Measurements from ENCODE around the gene EPO. TPM values are rescaled to one million over a fixed set of nuclear protein-coding genes. Genes with fewer than 3 reads are reported as not detected.

The EPO gene
- total RNA-seq, result not detected

- no peak within 1 kb of the TSS for H3K4me3 Mint-ChIP-seq
- intact Hi-C loops (cut with micrococcal nuclease), result no loop called here
- POLR2A ChIA-PET, result interaction anchor here (1.3 kb wide), 1 partner anchor 14 kb away, joined by 3 read pairs; the partner anchor contains the start of gene POP7
- H3K27ac Mint-ChIP-seq, result no peak within 1 kb of the TSS
- H3K27me3 Mint-ChIP-seq, result peaks cover 41% of the 10 kb centered on the region
- no peak for DNase-seq
- no peaks in the 10 kb centered on the region for H3K36me3 Mint-ChIP-seq
- H3K4me1 Mint-ChIP-seq (ENCODE audit: low read depth), result peaks cover 5% of the 10 kb centered on the region
- CTCF ChIA-PET, result interaction anchor here (1.8 kb wide), 1 partner anchor 14 kb away, joined by 7 read pairs; the partner anchor contains the start of gene POP7
- peaks cover 5% of the 10 kb centered on the region for H3K9me3 Mint-ChIP-seq
Measured at GRCh38 chr7:100720279-100720670, at the start of gene EPO. EPO (plus strand) TSS chr7:100720468; CDS start chr7:100720981, 513 bp downstream.

DNA sequence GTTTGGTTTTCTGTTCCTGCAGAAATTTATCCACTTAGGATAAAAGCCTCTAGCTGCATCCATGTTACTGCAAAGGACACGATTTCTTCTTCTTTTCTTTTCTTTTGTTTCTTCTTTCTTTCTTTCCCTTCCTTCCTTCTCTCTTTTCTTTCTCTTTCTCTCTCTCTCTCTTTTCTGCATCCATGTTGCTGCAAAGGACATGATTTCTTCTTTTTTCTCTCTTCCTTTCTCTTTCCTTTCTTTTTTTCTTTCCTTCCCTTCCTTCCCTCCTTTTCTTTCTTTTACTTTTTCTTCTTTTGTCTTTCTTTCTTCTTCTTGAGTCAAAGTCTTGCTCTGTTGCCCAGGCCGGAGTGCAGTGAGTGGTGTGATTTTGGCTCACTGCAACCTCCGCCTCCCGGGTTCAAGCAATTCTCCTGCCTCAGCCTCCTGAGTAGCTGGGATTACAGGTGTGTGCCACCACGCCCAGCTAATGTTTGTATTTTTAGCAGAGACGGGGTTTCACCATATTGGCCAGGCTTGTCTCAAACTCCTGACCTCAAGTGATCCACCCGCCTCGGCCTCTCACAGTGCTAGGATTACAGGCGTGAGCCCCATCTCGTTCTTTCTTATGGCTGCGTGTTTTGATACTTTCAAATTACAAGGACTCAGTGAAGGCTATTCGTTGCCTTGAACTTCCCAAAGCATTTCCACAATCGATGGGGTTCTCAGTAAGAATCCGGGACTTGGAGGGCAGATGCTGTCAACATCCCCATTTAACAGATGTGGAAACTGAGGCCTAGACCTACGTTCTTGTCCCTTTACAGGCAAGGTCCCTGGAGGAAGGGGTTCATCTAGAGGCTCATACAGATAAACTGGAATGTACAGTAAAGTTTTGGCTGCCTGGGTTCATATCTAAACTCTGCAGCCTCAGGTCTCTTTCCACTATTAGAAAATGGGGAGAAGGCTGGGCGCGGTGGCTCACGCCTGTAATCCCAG is 48.6 kb upstream of the EPO start:
- intact Hi-C loops (cut with micrococcal nuclease), result no loop called here
- peaks cover 2% of the 10 kb centered on the region for H3K27me3 Mint-ChIP-seq
- H3K27ac Mint-ChIP-seq, result no peak overlapping the region
- ChIA-PET CTCF (interaction anchor here (0.6 to 1.6 kb wide), 2 partner anchors 34 to 204 kb away, joined by 3 to 11 read pairs; partner anchors contain the start of gene POP7), POLR2A (interaction anchor here (1.5 kb wide), 1 partner anchor 59 kb away, joined by 7 read pairs; the partner anchor contains the start of gene MOSPD3)
- peaks cover 4% of the 10 kb centered on the region for H3K4me1 Mint-ChIP-seq (ENCODE audit: low read depth)
- H3K4me3 Mint-ChIP-seq, result no peak overlapping the region
- H3K36me3 Mint-ChIP-seq, result peaks cover 10% of the 10 kb centered on the region
- DNase-seq, result no peak
- H3K9me3 Mint-ChIP-seq, result no peaks in the 10 kb centered on the region

DNA sequence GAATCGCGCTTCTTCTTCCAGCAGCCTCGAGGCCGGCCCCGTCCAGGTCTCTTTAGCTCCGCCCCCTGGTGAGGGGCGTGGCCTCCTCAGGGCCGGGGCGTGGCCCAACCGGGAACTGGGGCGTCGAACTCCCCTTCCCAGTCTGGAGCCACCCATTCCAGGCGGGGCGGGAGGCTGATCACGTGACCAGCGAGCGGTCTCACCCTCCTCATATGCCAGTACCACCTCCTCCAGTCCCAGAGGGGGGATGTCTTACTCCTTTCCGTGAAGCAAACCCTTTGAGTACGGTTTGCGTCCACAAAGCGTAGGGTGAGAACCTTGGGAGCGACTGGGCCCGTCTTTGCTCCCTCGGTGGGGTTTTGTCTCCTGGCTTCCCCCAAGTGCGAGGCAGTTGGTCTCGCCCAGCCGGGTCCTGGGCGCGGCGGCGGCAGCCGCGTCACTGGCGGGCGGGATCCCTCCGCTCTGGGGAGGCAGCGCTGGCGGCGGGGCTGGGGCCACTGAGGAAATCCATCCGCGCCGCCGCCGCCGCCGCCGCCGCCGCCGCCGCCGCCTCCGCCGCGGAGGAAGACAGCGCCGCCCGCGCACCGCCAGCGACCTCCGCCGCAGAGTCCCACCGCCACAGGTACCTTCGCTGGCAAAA is 46.8 kb upstream of the EPO start, which contains the start of gene GNB2:
GNB2 (plus strand) TSS at position 439 of the 640 bp plus-strand sequence. CDS start 2,526 bp downstream, outside the sequence.
- H3K9me3 Mint-ChIP-seq, result no peaks in the 10 kb centered on the region
- H3K27me3 Mint-ChIP-seq, result no peaks in the 10 kb centered on the region
- peak; percentile 100 for DNase-seq
- peak within 1 kb of the TSS; percentile 95 for H3K4me3 Mint-ChIP-seq
- intact Hi-C loops (cut with micrococcal nuclease), result loop anchor here (1.0 kb wide), 5 partner anchors 32 to 194 kb away; partner anchors contain the start of genes FBXO24, LRCH4, MOSPD3 and TSC22D4
- H3K4me1 Mint-ChIP-seq (ENCODE audit: low read depth), result peaks cover 8% of the 10 kb centered on the region
- H3K36me3 Mint-ChIP-seq, result peaks cover 22% of the 10 kb centered on the region
- ChIA-PET POLR2A (interaction anchor here (0.6 to 1.5 kb wide), 7 partner anchors 18 to 244 kb away, joined by 3 to 7 read pairs (median 3); partner anchors contain the start of genes AGFG2, FBXO24, LRCH4 and MOSPD3), CTCF (interaction anchor here (0.9 to 1.6 kb wide), 5 partner anchors 18 to 127 kb away, joined by 3 to 11 read pairs (median 4); partner anchors contain the start of gene POP7)
- peak within 1 kb of the TSS; percentile 97 for H3K27ac Mint-ChIP-seq

- DNase-seq, result peak; percentile 51
- H3K36me3 Mint-ChIP-seq, result peaks cover 24% of the 10 kb centered on the region
- POLR2A ChIA-PET, result interaction anchor here (1.4 kb wide), 1 partner anchor 88 kb away, joined by 4 read pairs; the partner anchor contains the start of genes FBXO24 and LRCH4
- CTCF ChIA-PET, result interaction anchor here (1.0 to 1.5 kb wide), 3 partner anchors 15 to 41 kb away, joined by 4 to 7 read pairs (median 6); partner anchors contain the start of gene POP7
- H3K9me3 Mint-ChIP-seq, result no peaks in the 10 kb centered on the region
- H3K27me3 Mint-ChIP-seq, result no peaks in the 10 kb centered on the region
- H3K4me1 Mint-ChIP-seq (ENCODE audit: low read depth), result peaks cover 10% of the 10 kb centered on the region
- peak overlapping the region; percentile 97 for H3K27ac Mint-ChIP-seq
- peak overlapping the region; percentile 95 for H3K4me3 Mint-ChIP-seq
- intact Hi-C loops (cut with micrococcal nuclease), result loop anchor here (1.0 to 2.0 kb wide), 6 partner anchors 19 to 195 kb away; partner anchors contain the start of genes FBXO24, LRCH4, MOSPD3 and TSC22D4
Measured at GRCh38 chr7:100673942-100674410, 46.3 kb upstream of the EPO start.

GRCh38 chr7:100674411-100675104 is 45.7 kb upstream of the EPO start:
- peak overlapping the region; percentile 95 for H3K4me3 Mint-ChIP-seq
- CTCF ChIA-PET, result interaction anchor here (0.7 to 1.5 kb wide), 5 partner anchors 15 to 72 kb away, joined by 3 to 7 read pairs (median 4); partner anchors contain the start of genes PCOLCE and POP7
- DNase-seq, result peak; percentile 36

DNA sequence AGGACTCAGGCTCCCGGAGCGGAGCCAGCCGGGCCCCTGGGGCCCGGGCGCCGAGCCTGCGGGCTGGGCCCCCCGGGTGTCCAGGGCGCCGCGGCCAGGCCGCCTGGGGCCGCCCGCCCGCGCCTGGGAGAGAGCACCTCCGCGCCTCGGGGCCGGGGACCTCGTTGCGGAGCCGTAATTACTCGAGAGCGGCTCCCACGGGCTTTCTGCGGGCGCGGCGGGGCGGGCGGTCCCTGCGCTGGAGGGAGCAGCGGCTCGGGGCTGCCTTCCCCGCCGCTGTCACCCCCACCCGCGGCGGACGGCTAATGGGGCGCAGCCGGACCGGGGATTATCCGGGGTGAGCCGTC is 45.2 kb upstream of the EPO start:
- Mint-ChIP-seq H3K27ac (peak overlapping the region; percentile 97), H3K36me3 (peaks cover 34% of the 10 kb centered on the region), H3K4me1 (ENCODE audit: low read depth) (peaks cover 16% of the 10 kb centered on the region), H3K27me3 (no peaks in the 10 kb centered on the region), H3K9me3 (no peaks in the 10 kb centered on the region), H3K4me3 (peak overlapping the region; percentile 95)
- POLR2A ChIA-PET, result interaction anchor here (0.7 to 1.4 kb wide), 3 partner anchors 18 to 89 kb away, joined by 3 to 4 read pairs (median 3); partner anchors contain the start of genes FBXO24, LRCH4 and POP7
- no peak for DNase-seq
- intact Hi-C loops (cut with micrococcal nuclease), result loop anchor here (1.0 to 2.0 kb wide), 3 partner anchors 18 to 246 kb away; partner anchors contain the start of gene MEPCE
- CTCF ChIA-PET, result interaction anchor here (1.1 to 1.5 kb wide), 2 partner anchors 14 to 17 kb away, joined by 3 to 6 read pairs; no protein-coding TSS in a partner anchor

More at GRCh38 chr7:100674411-100675104, 45.7 kb upstream of the EPO start:
- Mint-ChIP-seq H3K27ac (peak overlapping the region; percentile 97), H3K36me3 (peaks cover 28% of the 10 kb centered on the region), H3K9me3 (no peaks in the 10 kb centered on the region), H3K27me3 (no peaks in the 10 kb centered on the region), H3K4me1 (ENCODE audit: low read depth) (peaks cover 13% of the 10 kb centered on the region)
- POLR2A ChIA-PET, result interaction anchor here (0.7 to 1.4 kb wide), 3 partner anchors 18 to 89 kb away, joined by 3 to 4 read pairs (median 3); partner anchors contain the start of genes FBXO24, LRCH4 and POP7
- intact Hi-C loops (cut with micrococcal nuclease), result loop anchor here (1.0 to 2.0 kb wide), 3 partner anchors 18 to 245 kb away; partner anchors contain the start of gene MEPCE

- Mint-ChIP-seq H3K36me3 (peaks cover 35% of the 10 kb centered on the region), H3K4me1 (ENCODE audit: low read depth) (peaks cover 21% of the 10 kb centered on the region), H3K27me3 (no peaks in the 10 kb centered on the region), H3K9me3 (no peaks in the 10 kb centered on the region), H3K4me3 (peak overlapping the region; percentile 86), H3K27ac (peak overlapping the region; percentile 88)
- ChIA-PET POLR2A (interaction anchor here (0.8 to 1.3 kb wide), 2 partner anchors 17 to 91 kb away, joined by 3 read pairs; no protein-coding TSS in a partner anchor), CTCF (interaction anchor here (1.9 to 6.8 kb wide), 2 partner anchors 16 to 30 kb away, joined by 8 to 61 read pairs; partner anchors contain the start of gene POP7)
- peak; percentile 87 for DNase-seq
- intact Hi-C loops (cut with micrococcal nuclease), result loop anchor here (1.0 to 2.0 kb wide), 3 partner anchors 17 to 246 kb away; partner anchors contain the start of gene MEPCE
Measured at GRCh38 chr7:100675581-100676350, 44.5 kb upstream of the EPO start.

GRCh38 chr7:100676501-100677306 is 43.6 kb upstream of the EPO start:
- Mint-ChIP-seq H3K9me3 (no peaks in the 10 kb centered on the region), H3K27ac (peak overlapping the region; percentile 69), H3K36me3 (peaks cover 35% of the 10 kb centered on the region), H3K4me3 (peak overlapping the region; percentile 70), H3K27me3 (no peaks in the 10 kb centered on the region), H3K4me1 (ENCODE audit: low read depth) (peaks cover 23% of the 10 kb centered on the region)
- CTCF ChIA-PET, result interaction anchor here (1.9 to 6.8 kb wide), 2 partner anchors 15 to 29 kb away, joined by 8 to 61 read pairs; partner anchors contain the start of gene POP7
- POLR2A ChIA-PET, result interaction anchor here (0.6 to 0.9 kb wide), 4 partner anchors 9 to 64 kb away, joined by 3 read pairs; partner anchors contain the start of genes MOSPD3 and POP7
- intact Hi-C loops (cut with micrococcal nuclease), result no loop called here
- no peak for DNase-seq
